A549 (cell line): ENCODE data around the gene TNS1. TPM values are rescaled to one million over a fixed set of nuclear protein-coding genes. Genes with fewer than 3 reads are reported as not detected.

Experiments
- ATAC-seq, 2 experiments: fragments of 200-7000 bp in 1 of 2; fragments of >200 bp in 1 of 2; cut with Nextera tagmentation in 1 of 2; cut with Tn5 transposase in 1 of 2; 3 replicates each; pipeline versions ENCODE4 v1.8.0 to v1.9.1; 2018 to 2020; ENCODE audit warnings: mild to moderate bottlenecking in 1 of 2, moderate library complexity in 1 of 2
- CTCF ChIA-PET: fragments of 300-600 bp; sonication (Branson Sonifier 250); formaldehyde crosslinking; extraction: SDS; loops from one replicate; lab custom pipeline; 2021; ENCODE audit warnings: antibody characterized with exemption, inconsistent platforms; lab: Yijun Ruan, JAX
- POLR2A ChIA-PET: fragments of 350-600 bp; formaldehyde crosslinking; extraction: SDS; loops from one replicate; lab custom pipeline; 2021; ENCODE audit warnings: antibody characterized with exemption, inconsistent platforms; lab: Yijun Ruan, JAX
- DNase-seq, 2 experiments: peaks; one replicate each; pipeline versions ENCODE4 v3.0.0 to v3.0.0-alpha.2; 2011 to 2016; ENCODE audit warnings: low read depth in 1 of 2, low spot score in 1 of 2
- FAIRE-seq: peaks from 2 replicates; lab custom pipeline; 2011; peaks lifted over from hg19 to GRCh38; lab: Jason Lieb, UNC
- H3K27ac ChIP-seq, 2 experiments: fragments of >200 bp; sonication (Bioruptor Twin); formaldehyde crosslinking; 3 replicates each; pipeline ENCODE4 v1.5.1; 2016 to 2017
- H3K4me1 ChIP-seq: fragments of >200 bp; sonication (Bioruptor Twin); formaldehyde crosslinking; 3 replicates; pipeline ENCODE4 v1.6.1; 2016
- H3K4me2 ChIP-seq: fragments of >200 bp; sonication (Bioruptor Twin); formaldehyde crosslinking; 3 replicates; pipeline ENCODE4 v1.6.1; 2016
- H3K4me3 ChIP-seq: fragments of >200 bp; sonication (Bioruptor Twin); formaldehyde crosslinking; 3 replicates; pipeline ENCODE4 v1.5.1; 2016
- H3K9me3 ChIP-seq: fragments of >200 bp; sonication (Bioruptor Twin); formaldehyde crosslinking; 3 replicates; pipeline ENCODE4 v1.6.1; 2016
- CEBPB ChIP-seq, 2 experiments: fragments of >200 bp in 1 of 2; sonication (Bioruptor Twin) in 1 of 2; formaldehyde crosslinking in 1 of 2; IDR thresholded peaks; 2 replicates each; pipeline ENCODE4 v1.6.1; 2012 to 2016
- CHD2 ChIP-seq: fragments of 150-350 bp; IDR thresholded peaks from 2 replicates; pipeline ENCODE4 v1.6.1; 2014; ENCODE audit warnings: low read length; ENCODE audit not compliant: partially characterized antibody
- EHF ChIP-seq: fragments of 250-450 bp; sonication (Bioruptor Pico); IDR thresholded peaks from 2 replicates; pipeline ENCODE4 v1.5.0; 2020; ENCODE audit warnings: mild to moderate bottlenecking
- ESRRA ChIP-seq: fragments of 150-350 bp; IDR thresholded peaks from 2 replicates; pipeline ENCODE4 v1.6.1; 2014; ENCODE audit warnings: mild to moderate bottlenecking, low read length, borderline replicate concordance
- GATA3 ChIP-seq: IDR thresholded peaks from 2 replicates; pipeline ENCODE4 v1.6.1; 2012; ENCODE audit warnings: borderline replicate concordance
- HOXA7 ChIP-seq: fragments of 250-450 bp; sonication (Bioruptor Pico); IDR thresholded peaks from 2 replicates; pipeline ENCODE4 v1.5.0; 2020; ENCODE audit warnings: mild to moderate bottlenecking, moderate library complexity
- HOXB5 ChIP-seq: fragments of 250-450 bp; sonication (Bioruptor Pico); IDR thresholded peaks from 2 replicates; pipeline ENCODE4 v1.5.0; 2020; ENCODE audit warnings: mild to moderate bottlenecking, moderate library complexity
- JUN ChIP-seq, 2 experiments: fragments of >200 bp; sonication (Bioruptor Twin); formaldehyde crosslinking; IDR thresholded peaks; 2 replicates in 1 of 2; 3 replicates in 1 of 2; pipeline ENCODE4 v1.6.1; 2016 to 2017
- MAZ ChIP-seq: fragments of 150-350 bp; IDR thresholded peaks from 2 replicates; pipeline ENCODE4 v1.6.1; 2014; ENCODE audit warnings: antibody characterized with exemption, low read depth, low read length, borderline replicate concordance
- NFE2L2 ChIP-seq: fragments of 150-350 bp; conservative IDR thresholded peaks from 2 replicates; pipeline ENCODE4 v1.6.1; 2014; ENCODE audit warnings: low read length
- NR3C1 ChIP-seq: fragments of >200 bp; sonication (Bioruptor Twin); formaldehyde crosslinking; IDR thresholded peaks from 3 replicates; pipeline ENCODE4 v1.6.1; 2017
- RNF2 ChIP-seq: fragments of 200-600 bp; sonication (generic); IDR thresholded peaks from 2 replicates; pipeline ENCODE4 v1.6.1; 2016; ENCODE audit warnings: low read depth, mild to moderate bottlenecking, antibody characterized with exemption, moderate library complexity, borderline replicate concordance
- TP53 ChIP-seq: fragments of 250-450 bp; sonication (Bioruptor Pico); IDR thresholded peaks from 2 replicates; pipeline ENCODE4 v1.5.0; 2021; ENCODE audit warnings: mild to moderate bottlenecking, moderate library complexity
- ZSCAN20 ChIP-seq: fragments of 250-450 bp; sonication (Bioruptor Pico); IDR thresholded peaks from 2 replicates; pipeline ENCODE4 v1.8.0; 2022; ENCODE audit warnings: mild to moderate bottlenecking, moderate library complexity
- WGBS: methylation state at CpG from one replicate; pipeline ENCODE4 v1.1.6; 2017; ENCODE audit errors: missing lambda C conversion rate; 5-methylcytosine and 5-hydroxymethylcytosine counted together
- polyA plus RNA-seq, 4 experiments: library from polyadenylated mRNA; depleted of rRNA in 3 of 4; stranded (reverse); fragments of >200 nt; fragmentation: RNase III in 1 of 4; extraction: RNeasy Plus Mini Kit Qiagen cat#74134 plus additional on column Dnase treatment in 1 of 4; gene quantifications; 2 replicates in 3 of 4; 3 replicates in 1 of 4; pipeline ENCODE4 v1.2.3, GENCODE V29; 2011 to 2017
- TF ChIP-seq, protein P1 (sequence below): fragments of 250-450 bp; sonication (Bioruptor Pico); IDR thresholded peaks from 2 replicates; pipeline ENCODE4 v1.5.0; 2021; ENCODE audit warnings: mild to moderate bottlenecking, moderate library complexity, borderline replicate concordance
- TF ChIP-seq, protein P2 (sequence below): fragments of 250-450 bp; sonication (Bioruptor Pico); IDR thresholded peaks from 2 replicates; pipeline ENCODE4 v1.5.0; 2020; ENCODE audit warnings: low read depth, mild to moderate bottlenecking, moderate library complexity

The TNS1 gene
- polyA plus RNA-seq, 2 of the 4 experiments (the other 2 are of a cell fraction), result 4.9 to 10.6 TPM

DNA sequence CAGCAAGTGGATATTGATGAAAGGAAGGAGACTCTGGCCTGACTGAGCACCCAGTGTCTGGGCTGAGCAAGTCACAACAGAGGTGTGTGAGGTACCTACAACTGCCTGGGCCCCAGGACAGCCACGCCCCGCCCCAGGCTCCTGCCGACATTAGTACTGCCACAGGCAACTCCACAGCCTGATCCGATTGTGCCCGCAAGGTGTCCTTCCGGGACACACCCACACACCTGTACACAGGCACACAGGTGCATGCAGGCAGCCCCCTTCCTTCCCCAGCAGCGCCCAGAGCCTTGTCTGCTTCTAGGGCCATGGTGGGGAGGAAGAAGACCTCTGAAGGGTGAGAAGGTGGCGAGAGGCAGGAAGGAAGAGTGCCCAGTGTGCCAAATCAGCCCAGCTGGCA, 83.6 kb downstream of the TNS1 start:
- ChIA-PET POLR2A (no interaction called here), CTCF (interaction anchor here (1.1 to 1.7 kb wide), 4 partner anchors 14 to 75 kb away, joined by 3 to 7 read pairs (median 4); no protein-coding TSS in a partner anchor)
- Histone ChIP-seq H3K4me3 (no peak overlapping the region), H3K4me2 (peak overlapping the region; percentile 45), H3K4me1 (peaks cover 77% of the 10 kb centered on the region), H3K27ac (peak overlapping the region; percentile 61 to 85), H3K9me3 (no peaks in the 10 kb centered on the region)
- FAIRE-seq (no peak), ATAC-seq (no peak), DNase-seq (no peak)
- TF ChIP-seq NR3C1 (no peak), EHF (CRISPR knock-in tag) (no peak)
- TF ChIP-seq, protein P1, sequence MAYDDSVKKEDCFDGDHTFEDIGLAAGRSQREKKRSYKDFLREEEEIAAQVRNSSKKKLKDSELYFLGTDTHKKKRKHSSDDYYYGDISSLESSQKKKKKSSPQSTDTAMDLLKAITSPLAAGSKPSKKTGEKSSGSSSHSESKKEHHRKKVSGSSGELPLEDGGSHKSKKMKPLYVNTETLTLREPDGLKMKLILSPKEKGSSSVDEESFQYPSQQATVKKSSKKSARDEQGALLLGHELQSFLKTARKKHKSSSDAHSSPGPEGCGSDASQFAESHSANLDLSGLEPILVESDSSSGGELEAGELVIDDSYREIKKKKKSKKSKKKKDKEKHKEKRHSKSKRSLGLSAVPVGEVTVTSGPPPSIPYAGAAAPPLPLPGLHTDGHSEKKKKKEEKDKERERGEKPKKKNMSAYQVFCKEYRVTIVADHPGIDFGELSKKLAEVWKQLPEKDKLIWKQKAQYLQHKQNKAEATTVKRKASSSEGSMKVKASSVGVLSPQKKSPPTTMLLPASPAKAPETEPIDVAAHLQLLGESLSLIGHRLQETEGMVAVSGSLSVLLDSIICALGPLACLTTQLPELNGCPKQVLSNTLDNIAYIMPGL (CRISPR knock-in tag), result no peak
- WGBS, result 86% methylated on average over 7 of the region's 8 CpGs

DNA sequence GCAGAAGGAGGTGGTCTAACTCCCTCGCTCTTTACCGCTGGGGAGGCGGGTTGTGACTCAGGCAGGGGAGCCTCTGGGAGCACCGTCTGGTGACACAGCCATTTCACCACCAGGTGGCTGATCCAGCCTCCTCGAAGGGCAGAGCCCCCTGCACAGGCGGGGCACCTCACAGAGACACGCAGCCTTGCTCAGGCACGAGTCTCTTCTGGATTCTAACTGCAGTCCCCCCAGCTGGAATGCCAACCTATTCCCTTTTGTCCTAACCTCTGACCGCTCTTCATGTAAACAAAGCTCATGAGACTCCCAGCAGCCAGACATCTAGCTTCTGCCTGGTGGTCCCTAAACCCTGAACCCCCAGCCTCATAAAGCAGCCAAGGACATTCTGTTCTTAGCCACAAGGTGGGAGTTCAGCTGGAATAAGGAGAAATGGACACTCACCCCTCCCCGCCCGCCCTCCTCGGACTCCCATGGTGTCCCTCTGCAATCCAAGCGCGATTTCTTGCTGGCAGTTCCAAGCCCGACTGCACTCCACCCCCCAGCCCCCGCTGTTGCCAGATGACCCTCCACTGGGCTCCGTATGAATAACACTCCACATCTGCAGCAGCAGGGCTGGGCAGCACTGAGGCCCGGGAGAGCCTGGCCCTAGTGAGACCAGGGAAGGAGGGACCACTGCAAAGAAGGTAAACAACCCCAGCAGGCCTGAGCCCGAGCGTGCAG, 84.3 kb downstream of the TNS1 start:
- Histone ChIP-seq H3K4me1 (peaks cover 77% of the 10 kb centered on the region), H3K4me3 (no peak overlapping the region), H3K27ac (peak overlapping the region; percentile 61 to 85), H3K4me2 (peak overlapping the region; percentile 45; the same call in 1 of the 3 replicates), H3K9me3 (no peaks in the 10 kb centered on the region)
- TF ChIP-seq, protein P2, sequence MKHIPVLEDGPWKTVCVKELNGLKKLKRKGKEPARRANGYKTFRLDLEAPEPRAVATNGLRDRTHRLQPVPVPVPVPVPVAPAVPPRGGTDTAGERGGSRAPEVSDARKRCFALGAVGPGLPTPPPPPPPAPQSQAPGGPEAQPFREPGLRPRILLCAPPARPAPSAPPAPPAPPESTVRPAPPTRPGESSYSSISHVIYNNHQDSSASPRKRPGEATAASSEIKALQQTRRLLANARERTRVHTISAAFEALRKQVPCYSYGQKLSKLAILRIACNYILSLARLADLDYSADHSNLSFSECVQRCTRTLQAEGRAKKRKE (CRISPR knock-in tag), result no peak
- TF ChIP-seq ZSCAN20 (CRISPR knock-in tag), result no peak
- TF ChIP-seq HOXA7, result no peak
- no peak for TF ChIP-seq ESRRA
- no peak for TF ChIP-seq HOXB5 (CRISPR knock-in tag)
- no peak for TF ChIP-seq NFE2L2
- TF ChIP-seq MAZ, result no peak
- TF ChIP-seq GATA3, result no peak
- TF ChIP-seq RNF2, result no peak
- TF ChIP-seq CHD2, result no peak
- no peak for TF ChIP-seq TP53
- ChIA-PET POLR2A (no interaction called here), CTCF (interaction anchor here (1.0 to 3.3 kb wide), 7 partner anchors 9 to 133 kb away, joined by 3 to 16 read pairs (median 5); no protein-coding TSS in a partner anchor)
- ATAC-seq (peak in 1 of 2 experiments; percentile 56; a peak in 3 of 6 replicates), DNase-seq (peak in 1 of 2 experiments; percentile 31), FAIRE-seq (no peak)
- 57% methylated on average over 15 of the region's 20 CpGs for WGBS

GRCh38 chr2:217916504-217917254, 86.1 kb downstream of the TNS1 start:
- H3K4me1 ChIP-seq, result peaks cover 72% of the 10 kb centered on the region
- no peak for FAIRE-seq
- H3K27ac ChIP-seq, result peak overlapping the region; percentile 67 to 85
- peak overlapping the region; percentile 43 for H3K4me2 ChIP-seq
- DNase-seq, result no peak
- H3K4me3 ChIP-seq, result no peak overlapping the region
- ChIA-PET POLR2A (no interaction called here), CTCF (interaction anchor here (0.8 to 3.3 kb wide), 8 partner anchors 11 to 131 kb away, joined by 3 to 16 read pairs (median 3); no protein-coding TSS in a partner anchor)
- H3K9me3 ChIP-seq, result no peaks in the 10 kb centered on the region
- TF ChIP-seq, protein P1 (CRISPR knock-in tag), result no peak
- TF ChIP-seq CHD2 (no peak), CEBPB (IDR thresholded peaks at IDR 0.05) (peak; percentile 4 to 8; a peak in 1 of 4 replicates), JUN (IDR thresholded peaks at IDR 0.05) (no peak)
- WGBS, result 51% methylated on average over 10 of the region's 10 CpGs
- no peak for ATAC-seq
